Chondrocyte (in vitro differentiated cells): Measurements from ENCODE around the gene LRFN4. TPM values are rescaled to one million over a fixed set of nuclear protein-coding genes. Genes with fewer than 3 reads are reported as not detected.

Experiments used
- DNase-seq: peaks from one replicate; pipeline ENCODE4 v3.0.0; 2021; ENCODE audit warnings: mixed read lengths, low spot score
- H3K27ac Mint-ChIP-seq: one replicate; pipeline ENCODE4 v1.8.0; 2021; ENCODE audit warnings: mild to moderate bottlenecking, moderate library complexity, mixed read lengths; ENCODE audit not compliant: unreplicated experiment
- H3K27me3 Mint-ChIP-seq: 2 replicates; pipeline ENCODE4 v1.8.0; 2021; ENCODE audit warnings: low read depth, mixed read lengths
- H3K36me3 Mint-ChIP-seq: 2 replicates; pipeline ENCODE4 v1.8.0; 2021; ENCODE audit warnings: low read depth, mixed read lengths
- H3K4me1 Mint-ChIP-seq: 2 replicates; pipeline ENCODE4 v1.8.0; 2021; ENCODE audit warnings: low read depth, mild to moderate bottlenecking, mixed read lengths
- H3K4me3 Mint-ChIP-seq: one replicate; pipeline ENCODE4 v1.8.0; 2021; ENCODE audit warnings: mild to moderate bottlenecking, moderate library complexity, mixed read lengths; ENCODE audit not compliant: unreplicated experiment
- H3K9me3 Mint-ChIP-seq: 2 replicates; pipeline ENCODE4 v1.8.0; 2021; ENCODE audit warnings: low read depth, mixed read lengths
- total RNA-seq: library from RNA; stranded (reverse); gene quantifications from 3 replicates; pipeline ENCODE4 v1.2.1, GENCODE V29; 2021
- TF ChIP-seq, protein P1 (sequence below): fragments of 200-600 bp; sonication (generic); IDR thresholded peaks from 2 replicates; pipeline ENCODE4 v1.5.0; 2021; ENCODE audit warnings: antibody characterized with exemption, mild to moderate bottlenecking, moderate library complexity

LRFN4 gene
- total RNA-seq, 1 donor from 2014 or later: 47.2 TPM

DNA sequence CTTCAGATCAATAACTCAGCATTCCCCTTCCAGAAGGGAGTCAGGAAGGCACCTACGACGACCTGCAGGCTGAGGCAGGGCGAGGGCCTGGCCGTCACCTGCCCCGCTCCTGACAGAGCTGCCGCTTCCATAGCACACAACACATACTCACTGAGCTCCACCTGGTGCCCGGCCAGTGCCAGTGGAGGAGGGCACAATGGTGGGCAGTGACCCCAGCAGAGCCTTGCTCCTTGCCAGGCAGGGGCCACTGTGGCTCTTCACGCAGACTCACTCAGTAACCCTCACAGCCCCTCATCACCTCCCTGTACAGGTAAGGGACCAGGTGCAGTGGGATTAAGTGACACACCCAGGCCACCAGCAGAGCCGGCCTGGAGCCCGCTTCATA lies 24.6 kb downstream of the LRFN4 start:
- TF ChIP-seq, protein P1, sequence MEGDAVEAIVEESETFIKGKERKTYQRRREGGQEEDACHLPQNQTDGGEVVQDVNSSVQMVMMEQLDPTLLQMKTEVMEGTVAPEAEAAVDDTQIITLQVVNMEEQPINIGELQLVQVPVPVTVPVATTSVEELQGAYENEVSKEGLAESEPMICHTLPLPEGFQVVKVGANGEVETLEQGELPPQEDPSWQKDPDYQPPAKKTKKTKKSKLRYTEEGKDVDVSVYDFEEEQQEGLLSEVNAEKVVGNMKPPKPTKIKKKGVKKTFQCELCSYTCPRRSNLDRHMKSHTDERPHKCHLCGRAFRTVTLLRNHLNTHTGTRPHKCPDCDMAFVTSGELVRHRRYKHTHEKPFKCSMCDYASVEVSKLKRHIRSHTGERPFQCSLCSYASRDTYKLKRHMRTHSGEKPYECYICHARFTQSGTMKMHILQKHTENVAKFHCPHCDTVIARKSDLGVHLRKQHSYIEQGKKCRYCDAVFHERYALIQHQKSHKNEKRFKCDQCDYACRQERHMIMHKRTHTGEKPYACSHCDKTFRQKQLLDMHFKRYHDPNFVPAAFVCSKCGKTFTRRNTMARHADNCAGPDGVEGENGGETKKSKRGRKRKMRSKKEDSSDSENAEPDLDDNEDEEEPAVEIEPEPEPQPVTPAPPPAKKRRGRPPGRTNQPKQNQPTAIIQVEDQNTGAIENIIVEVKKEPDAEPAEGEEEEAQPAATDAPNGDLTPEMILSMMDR: no peak
- H3K4me3 Mint-ChIP-seq: no peak overlapping the region
- H3K27ac Mint-ChIP-seq: no peak overlapping the region
- no peaks in the 10 kb centered on the region for H3K27me3 Mint-ChIP-seq
- H3K4me1 Mint-ChIP-seq: peaks cover 67% of the 10 kb centered on the region
- no peaks in the 10 kb centered on the region for H3K9me3 Mint-ChIP-seq
- no peak for DNase-seq
- no peaks in the 10 kb centered on the region for H3K36me3 Mint-ChIP-seq

DNA sequence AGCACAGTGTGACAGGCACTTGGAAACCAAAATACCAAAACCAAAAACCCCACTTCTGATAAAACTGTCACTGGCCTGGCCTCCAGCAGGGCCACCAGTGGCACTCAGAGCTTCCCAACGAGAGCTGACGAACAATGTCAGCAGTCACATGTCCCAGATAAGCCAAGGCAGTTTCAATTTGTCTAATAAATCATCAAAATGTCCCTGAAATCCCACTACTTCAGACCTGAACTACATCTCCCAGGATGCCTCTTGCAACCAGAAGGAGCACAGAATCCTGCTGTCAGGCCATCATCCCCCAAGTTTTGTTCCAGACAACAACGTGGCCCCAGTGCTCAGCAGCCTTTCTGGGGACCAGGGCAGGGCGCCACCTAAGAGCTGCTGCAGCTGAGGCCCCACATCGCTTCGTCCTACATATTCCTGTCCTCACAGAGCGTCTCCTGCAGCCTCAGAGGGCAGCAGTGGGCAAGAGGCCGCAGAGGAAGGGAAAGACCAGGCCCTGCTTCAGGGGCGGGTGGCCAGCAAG lies 25.1 kb downstream of the LRFN4 start:
- peaks cover 73% of the 10 kb centered on the region for H3K4me1 Mint-ChIP-seq
- no peak overlapping the region for H3K27ac Mint-ChIP-seq
- H3K4me3 Mint-ChIP-seq: no peak overlapping the region
- H3K27me3 Mint-ChIP-seq: no peaks in the 10 kb centered on the region
- H3K36me3 Mint-ChIP-seq: no peaks in the 10 kb centered on the region
- no peaks in the 10 kb centered on the region for H3K9me3 Mint-ChIP-seq
- TF ChIP-seq, protein P1: no peak
- no peak for DNase-seq

- Mint-ChIP-seq H3K4me1 (peaks cover 78% of the 10 kb centered on the region), H3K4me3 (no peak overlapping the region), H3K27me3 (no peaks in the 10 kb centered on the region), H3K27ac (peak overlapping the region; percentile 94), H3K36me3 (no peaks in the 10 kb centered on the region), H3K9me3 (no peaks in the 10 kb centered on the region)
- no peak for DNase-seq
- TF ChIP-seq, protein P1: no peak
Observed at GRCh38 chr11:66882561-66883015, 25.7 kb downstream of the LRFN4 start.

GRCh38 chr11:66883016-66883965 lies 26.4 kb downstream of the LRFN4 start:
- TF ChIP-seq, protein P1: peak; percentile 85
- Mint-ChIP-seq H3K9me3 (no peaks in the 10 kb centered on the region), H3K4me3 (peak overlapping the region; percentile 23), H3K36me3 (no peaks in the 10 kb centered on the region), H3K4me1 (peaks cover 78% of the 10 kb centered on the region), H3K27me3 (no peaks in the 10 kb centered on the region), H3K27ac (peak overlapping the region; percentile 94)
- DNase-seq: no peak

GRCh38 chr11:66884443-66884842 lies 27.6 kb downstream of the LRFN4 start:
- TF ChIP-seq, protein P1: no peak
- no peaks in the 10 kb centered on the region for H3K27me3 Mint-ChIP-seq
- DNase-seq: no peak
- H3K4me3 Mint-ChIP-seq: no peak overlapping the region
- no peaks in the 10 kb centered on the region for H3K36me3 Mint-ChIP-seq
- no peaks in the 10 kb centered on the region for H3K9me3 Mint-ChIP-seq
- peaks cover 68% of the 10 kb centered on the region for H3K4me1 Mint-ChIP-seq
- H3K27ac Mint-ChIP-seq: no peak overlapping the region
